DND-41 (cell line): ENCODE data around the gene MAPK10.

Source experiments
- ATAC-seq: fragments of 200-7000 bp; cut with Tn5 transposase; 3 replicates; pipeline ENCODE4 v1.9.1; 2021; ENCODE audit warnings: low read depth; ENCODE audit not compliant: insufficient read depth
- DNase-seq: peaks from one replicate; pipeline ENCODE4 v3.0.0-alpha.2; 2020
- H2AFZ ChIP-seq: 2 replicates; pipeline ENCODE4 v1.6.0; 2012; ENCODE audit warnings: low read depth, low read length
- H3K27ac ChIP-seq: 2 replicates; pipeline ENCODE4 v1.5.1; 2012; ENCODE audit warnings: low read length, inconsistent platforms
- H3K27me3 ChIP-seq: fragments of 200-600 bp; sonication (generic); 2 replicates; pipeline ENCODE4 v1.6.0; 2012; ENCODE audit warnings: low read length, mild to moderate bottlenecking, inconsistent platforms; ENCODE audit not compliant: insufficient read depth, poor library complexity
- H3K36me3 ChIP-seq: 2 replicates; pipeline ENCODE4 v1.5.1; 2012; ENCODE audit warnings: low read length, inconsistent platforms; ENCODE audit not compliant: insufficient read depth
- H3K4me1 ChIP-seq: 2 replicates; pipeline ENCODE4 v1.5.1; 2012; ENCODE audit warnings: mild to moderate bottlenecking, low read length; ENCODE audit not compliant: insufficient read depth
- H3K4me2 ChIP-seq: 2 replicates; pipeline ENCODE4 v1.6.0; 2012; ENCODE audit warnings: mild to moderate bottlenecking, moderate library complexity, low read length, inconsistent platforms; ENCODE audit not compliant: insufficient read depth
- H3K4me3 ChIP-seq, 2 experiments: fragments of 200-600 bp in 1 of 2; shearing (Covaris generic) in 1 of 2; 2 replicates each; pipeline ENCODE4 v1.5.1; 2012 to 2016; ENCODE audit warnings: inconsistent platforms in 2 of 2, low read length in 2 of 2, mild to moderate bottlenecking in 2 of 2, low read depth in 1 of 2, moderate library complexity in 1 of 2
- H3K79me2 ChIP-seq: 2 replicates; pipeline ENCODE4 v1.6.0; 2012; ENCODE audit warnings: low read length, inconsistent platforms; ENCODE audit not compliant: insufficient read depth
- H3K9ac ChIP-seq: 2 replicates; pipeline ENCODE4 v1.6.0; 2012; ENCODE audit warnings: low read depth, mild to moderate bottlenecking, inconsistent platforms, low read length, moderate library complexity
- H3K9me3 ChIP-seq: 2 replicates; pipeline ENCODE4 v1.5.1; 2012; ENCODE audit warnings: low read length, moderate library complexity, mild to moderate bottlenecking, inconsistent platforms; ENCODE audit not compliant: insufficient read depth, severe bottlenecking
- H4K20me1 ChIP-seq: 2 replicates; pipeline ENCODE4 v1.6.0; 2012; ENCODE audit warnings: low read length; ENCODE audit not compliant: insufficient read depth
- CTCF ChIP-seq: IDR thresholded peaks from 2 replicates; pipeline ENCODE4 v1.5.1; 2012; ENCODE audit warnings: borderline replicate concordance, low read length, moderate library complexity, mild to moderate bottlenecking; ENCODE audit not compliant: poor library complexity, severe bottlenecking; ENCODE audit errors: extremely low read depth
- EZH2 ChIP-seq: IDR thresholded peaks from 3 replicates; pipeline ENCODE4 v1.6.1; 2012; ENCODE audit warnings: borderline replicate concordance, low read depth, mild to moderate bottlenecking, moderate library complexity, low read length, inconsistent platforms; ENCODE audit not compliant: severe bottlenecking

The MAPK10 gene

GRCh38 chr4:86006057-86006456 lies 353.8 kb downstream of the MAPK10 start:
- no peaks in the 10 kb centered on the region for H3K36me3 ChIP-seq
- H3K9me3 ChIP-seq: no peaks in the 10 kb centered on the region
- H2AFZ ChIP-seq: no peak overlapping the region
- DNase-seq: no peak
- no peaks in the 10 kb centered on the region for H4K20me1 ChIP-seq
- no peak overlapping the region for H3K27ac ChIP-seq
- H3K4me3 ChIP-seq: no peak overlapping the region
- H3K79me2 ChIP-seq: no peaks in the 10 kb centered on the region
- no peak overlapping the region for H3K9ac ChIP-seq
- TF ChIP-seq EZH2 (no peak), CTCF (no peak)
- no peaks in the 10 kb centered on the region for H3K4me1 ChIP-seq
- H3K27me3 ChIP-seq: peaks cover under 1% of the 10 kb centered on the region
- H3K4me2 ChIP-seq: no peak overlapping the region
- ATAC-seq: no peak

- no peaks in the 10 kb centered on the region for H3K4me1 ChIP-seq
- no peaks in the 10 kb centered on the region for H4K20me1 ChIP-seq
- DNase-seq (no peak), ATAC-seq (no peak)
- H3K27me3 ChIP-seq: no peaks in the 10 kb centered on the region
- H3K27ac ChIP-seq: no peak overlapping the region
- H3K4me2 ChIP-seq: no peak overlapping the region
- H3K4me3 ChIP-seq: no peak overlapping the region
- H3K9me3 ChIP-seq: no peaks in the 10 kb centered on the region
- H2AFZ ChIP-seq: no peak overlapping the region
- no peaks in the 10 kb centered on the region for H3K36me3 ChIP-seq
- no peaks in the 10 kb centered on the region for H3K79me2 ChIP-seq
- TF ChIP-seq EZH2 (no peak), CTCF (no peak)
- H3K9ac ChIP-seq: no peak overlapping the region
These were observed 355.8 kb downstream of the MAPK10 start for GRCh38 chr4:86004030-86004429.

- ATAC-seq: no peak
These were observed 358.3 kb downstream of the MAPK10 start for GRCh38 chr4:86001591-86001990.

More at GRCh38 chr4:86001591-86001990, 358.3 kb downstream of the MAPK10 start:
- no peak overlapping the region for H3K4me2 ChIP-seq
- no peaks in the 10 kb centered on the region for H3K4me1 ChIP-seq
- no peaks in the 10 kb centered on the region for H3K36me3 ChIP-seq
- H3K27ac ChIP-seq: no peak overlapping the region
- TF ChIP-seq EZH2 (no peak), CTCF (no peak)
- DNase-seq: no peak
- H4K20me1 ChIP-seq: no peaks in the 10 kb centered on the region
- H3K9me3 ChIP-seq: no peaks in the 10 kb centered on the region
- H3K4me3 ChIP-seq: no peak overlapping the region
- H3K27me3 ChIP-seq: no peaks in the 10 kb centered on the region
- no peak overlapping the region for H3K9ac ChIP-seq
- no peaks in the 10 kb centered on the region for H3K79me2 ChIP-seq
- no peak overlapping the region for H2AFZ ChIP-seq
